HG02588 (cell line): Measurements from ENCODE around the gene ARID3C.

Source experiments
- ATAC-seq: cut with Tn5 transposase; IDR thresholded peaks from one replicate; pipeline ENCODE4 v1.9.1; 2021; ENCODE audit warnings: mild to moderate bottlenecking, moderate library complexity; ENCODE audit not compliant: unreplicated experiment

ARID3C gene

GRCh38 chr9:34628656-34629490, at the start of gene ARID3C:
Gene ARID3C (minus strand): TSS chr9:34629066. CDS start chr9:34628014, 1,052 bp downstream.
- ATAC-seq: no peak

- no peak for ATAC-seq
These were observed 47.0 kb upstream of the ARID3C start for GRCh38 chr9:34675869-34676268.

GRCh38 chr9:34675048-34675714, 46.3 kb upstream of the ARID3C start:
- ATAC-seq: no peak

GRCh38 chr9:34674440-34674839, 45.6 kb upstream of the ARID3C start:
- ATAC-seq: no peak

- no peak for ATAC-seq
These were observed 42.4 kb upstream of the ARID3C start for GRCh38 chr9:34671307-34671706.

GRCh38 chr9:34669809-34670562, 41.1 kb upstream of the ARID3C start:
- ATAC-seq: no peak

- ATAC-seq: peak; percentile 62
These were observed 36.8 kb upstream of the ARID3C start for GRCh38 chr9:34665381-34666250.

- peak; percentile 19 for ATAC-seq
These were observed 36.2 kb upstream of the ARID3C start for GRCh38 chr9:34665067-34665380.

- ATAC-seq: peak; percentile 62
These were observed 35.6 kb upstream of the ARID3C start for GRCh38 chr9:34664281-34665066.

GRCh38 chr9:34663303-34663605, 34.4 kb upstream of the ARID3C start:
- no peak for ATAC-seq

- ATAC-seq: no peak
These were observed 33.8 kb upstream of the ARID3C start, which contains the start of gene CCL27 for GRCh38 chr9:34662526-34663302. Gene CCL27 (minus strand): TSS chr9:34662657. CDS start chr9:34662633, 24 bp downstream.

- ATAC-seq: no peak
These were observed 30.9 kb upstream of the ARID3C start for GRCh38 chr9:34659592-34660253.

GRCh38 chr9:34658461-34658860, 29.6 kb upstream of the ARID3C start:
- ATAC-seq: no peak

- no peak for ATAC-seq
These were observed 28.1 kb upstream of the ARID3C start for GRCh38 chr9:34656992-34657391.

GRCh38 chr9:34655394-34655793, 26.5 kb upstream of the ARID3C start:
- ATAC-seq: no peak

- ATAC-seq: no peak
These were observed 25.6 kb upstream of the ARID3C start for GRCh38 chr9:34654323-34655051.

GRCh38 chr9:34653151-34654072, 24.5 kb upstream of the ARID3C start:
- no peak for ATAC-seq
